GM18519 (cell line): ENCODE results near the gene CA9.
"Not testable (repeated sequence)": the region's sequence is repeated elsewhere in the genome, so short reads cannot be mapped to it uniquely, and the experiment has no call there.

Source experiments
- ATAC-seq: cut with Tn5 transposase; IDR thresholded peaks from one replicate; pipeline ENCODE4 v1.9.1; 2021; ENCODE audit warnings: mild to moderate bottlenecking, moderate library complexity; ENCODE audit not compliant: unreplicated experiment, low FRiP score

Gene CA9

GRCh38 chr9:35673132-35674024 lies at the start of gene CA9:
CA9 (plus strand) TSS chr9:35673928; CDS start chr9:35673960, 32 bp downstream.
- ATAC-seq = no peak

- ATAC-seq = no peak
Observed at GRCh38 chr9:35627575-35627974, 46.2 kb upstream of the CA9 start.

DNA sequence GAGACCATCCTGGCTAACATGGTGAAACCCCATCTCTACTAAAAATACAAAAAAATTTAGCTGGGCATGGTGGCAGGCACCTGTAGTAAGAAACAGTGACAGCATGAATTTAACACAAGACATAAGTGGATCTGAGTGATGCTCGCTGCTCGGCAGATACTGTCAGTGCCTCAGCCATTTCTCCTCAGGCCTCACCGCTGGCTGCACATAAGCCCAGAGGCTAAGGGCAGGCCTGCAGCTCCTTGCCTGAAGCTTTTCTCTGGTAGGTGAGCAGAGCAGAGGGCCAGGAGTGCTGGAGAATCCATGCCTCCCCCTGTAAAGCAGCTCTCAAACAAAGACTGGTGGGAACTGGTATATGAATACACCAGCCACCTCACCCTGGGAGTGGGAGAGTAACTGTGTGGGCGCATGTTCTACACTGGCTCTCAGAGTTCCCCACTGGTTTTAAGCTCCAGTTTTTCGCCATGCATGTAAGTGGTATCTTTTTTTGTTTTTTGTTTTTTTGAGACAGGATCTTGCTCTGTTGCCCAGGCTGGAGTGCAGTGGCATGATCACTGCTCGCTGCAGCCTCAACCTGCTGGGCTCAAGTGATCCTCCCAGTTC lies 45.2 kb upstream of the CA9 start:
- ATAC-seq = no peak

GRCh38 chr9:35629597-35629996 lies 44.1 kb upstream of the CA9 start:
- no peak for ATAC-seq

GRCh38 chr9:35635730-35636129 lies 38.0 kb upstream of the CA9 start:
- ATAC-seq = no peak

- no peak for ATAC-seq
Observed at GRCh38 chr9:35636135-35636876, 37.4 kb upstream of the CA9 start.

DNA sequence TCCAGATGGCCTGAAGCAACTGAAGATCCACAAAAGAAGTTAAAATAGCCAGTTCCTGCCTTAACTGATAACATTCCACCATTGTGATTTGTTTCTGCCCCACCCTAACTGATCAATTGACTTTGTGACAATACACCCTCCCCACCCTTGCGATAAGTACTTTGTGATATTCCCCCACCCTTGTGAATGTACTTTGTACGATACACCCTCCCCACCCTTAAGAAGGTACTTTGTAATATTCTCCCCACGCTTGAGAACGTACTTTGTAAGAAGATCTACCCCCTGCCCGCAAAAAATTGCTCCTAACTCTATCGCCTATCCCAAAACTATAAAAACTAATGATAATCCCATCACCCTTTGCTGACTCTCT lies 36.9 kb upstream of the CA9 start:
- not testable (repeated sequence) for ATAC-seq

DNA sequence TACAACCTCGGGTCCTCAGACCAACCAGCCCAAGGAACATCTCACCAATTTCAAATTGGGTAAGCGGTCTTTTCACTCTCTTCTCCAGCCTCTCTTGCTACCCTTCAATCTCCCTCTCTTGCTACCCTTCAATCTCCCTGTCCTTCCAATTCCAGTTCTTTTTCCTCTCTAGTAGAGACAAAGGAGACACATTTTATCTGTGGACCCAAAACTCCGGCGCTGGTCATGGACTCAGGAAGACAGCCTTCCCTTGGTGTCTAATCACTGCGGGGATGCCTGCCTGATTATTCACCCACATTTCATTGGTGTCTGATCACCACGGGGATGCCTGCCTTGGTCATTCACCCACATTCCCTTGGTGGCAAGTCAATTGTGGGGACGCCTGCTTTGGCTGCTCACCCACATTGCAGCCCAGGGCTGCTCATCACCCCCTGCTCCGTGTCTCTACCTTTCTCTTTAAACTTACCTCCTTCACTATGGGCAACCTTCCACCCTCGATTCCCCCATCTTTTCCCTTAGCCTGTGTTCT lies 36.2 kb upstream of the CA9 start:
- not testable (repeated sequence) for ATAC-seq

GRCh38 chr9:35638751-35639150 lies 35.0 kb upstream of the CA9 start:
- not testable (repeated sequence) for ATAC-seq

- not testable (repeated sequence) for ATAC-seq
Observed at GRCh38 chr9:35639225-35639624, 34.5 kb upstream of the CA9 start.

- no peak for ATAC-seq
Observed at GRCh38 chr9:35639631-35640030, 34.1 kb upstream of the CA9 start.

DNA sequence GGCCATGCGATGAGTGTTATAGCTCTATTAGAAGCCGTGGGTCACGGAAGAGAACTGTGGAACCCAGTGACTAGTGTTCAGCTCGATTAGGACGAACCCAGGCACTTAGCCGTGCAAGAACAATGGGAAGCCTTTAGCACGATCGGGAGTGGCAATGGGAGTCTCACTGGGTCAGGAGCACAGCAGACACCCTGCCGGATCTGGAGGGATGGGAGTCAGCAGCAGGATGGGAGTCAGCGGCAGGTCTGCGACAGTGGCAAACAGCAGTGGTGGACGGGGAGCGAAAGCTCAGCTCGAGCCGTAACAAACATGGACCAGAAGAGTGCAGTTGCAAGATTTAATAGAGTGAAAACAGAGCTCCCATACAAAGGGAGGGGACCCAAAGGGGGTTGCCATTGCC lies 33.3 kb upstream of the CA9 start:
- not testable (repeated sequence) for ATAC-seq

- not testable (repeated sequence) for ATAC-seq
Observed at GRCh38 chr9:35641478-35641877, 32.2 kb upstream of the CA9 start.

GRCh38 chr9:35643046-35643445 lies 30.7 kb upstream of the CA9 start:
- no peak for ATAC-seq

- not testable (repeated sequence) for ATAC-seq
Observed at GRCh38 chr9:35645736-35646135, 28.0 kb upstream of the CA9 start.

- no peak for ATAC-seq
Observed at GRCh38 chr9:35646153-35646532, 27.6 kb upstream of the CA9 start.

DNA sequence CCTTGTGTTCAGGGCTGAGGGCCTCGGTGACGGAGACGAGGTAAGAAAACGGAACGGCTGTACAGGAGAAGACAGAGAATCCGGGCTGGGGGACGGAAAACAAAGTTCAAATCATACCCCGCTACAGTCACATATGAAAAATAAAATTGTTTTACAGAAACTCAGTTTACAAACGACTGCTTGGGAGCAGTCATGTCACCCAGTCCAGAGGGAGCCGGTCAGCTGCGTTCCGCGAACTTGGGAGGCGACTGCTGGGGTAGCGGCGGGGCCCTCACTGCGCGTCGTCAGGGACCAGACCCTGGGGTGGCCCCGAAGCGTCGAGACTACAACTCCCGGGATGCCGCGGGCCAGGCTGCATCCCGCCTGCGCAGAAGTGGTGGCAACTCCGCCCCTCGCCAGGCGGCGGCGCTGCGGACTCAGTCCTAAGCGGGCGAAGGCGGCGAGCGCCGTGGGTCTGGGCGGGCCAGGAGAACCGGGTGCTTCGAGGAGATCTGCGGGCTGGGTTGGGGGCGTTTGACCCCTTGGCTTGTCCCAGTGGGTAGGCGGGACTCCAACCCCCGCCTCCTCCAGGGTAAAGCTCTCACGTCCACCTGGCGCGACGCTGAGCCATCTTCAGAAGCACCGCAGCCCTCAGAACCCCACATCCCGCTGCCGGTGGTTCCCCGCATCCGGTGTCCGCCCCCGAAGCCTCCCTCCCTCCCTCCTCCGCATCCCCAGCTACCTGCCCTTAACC lies 27.0 kb upstream of the CA9 start:
- peak; percentile 87 for ATAC-seq

GRCh38 chr9:35649431-35650340 lies 24.0 kb upstream of the CA9 start:
- ATAC-seq = no peak
